Naive thymus-derived CD4-positive, alpha-beta T cell (primary cell): ENCODE measurements around the gene HOXB7. TPM values are rescaled to one million over a fixed set of nuclear protein-coding genes. Genes with fewer than 3 reads are reported as not detected.

ENCODE experiments used
- ATAC-seq: fragments of 150-1000 bp; cut with Tn5 transposase; 2 replicates; pipeline ENCODE4 v1.10.0; 2021; ENCODE audit warnings: mild to moderate bottlenecking, moderate library complexity
- CTCF ChIA-PET: fragments of 350-600 bp; sonication (Branson Sonifier 250); formaldehyde crosslinking; loops from one replicate; lab custom pipeline; 2021; ENCODE audit warnings: antibody characterized with exemption; lab: Charles Lee
- POLR2A ChIA-PET: fragments of 350-600 bp; sonication (Branson Sonifier 250); formaldehyde crosslinking; loops from one replicate; lab custom pipeline; 2021; ENCODE audit warnings: antibody characterized with exemption, inconsistent platforms; lab: Charles Lee
- DNase-seq, 9 donors: peaks; one replicate each; pipeline versions ENCODE4 v3.0.0 to v3.0.0-alpha.2; 2020 to 2022; ENCODE audit warnings: mixed read lengths in 1 of 9
- H3K27ac ChIP-seq: one replicate; pipeline ENCODE4 v1.7.0; 2013; ENCODE audit warnings: mild to moderate bottlenecking, low read depth, low read length, moderate library complexity
- H3K27me3 ChIP-seq, 2 donors: one replicate each; pipeline ENCODE4 v1.7.0; 2013; ENCODE audit warnings: low read length in 2 of 2, mild to moderate bottlenecking in 2 of 2, moderate library complexity in 2 of 2; ENCODE audit not compliant: control insufficient read depth in 2 of 2, insufficient read depth in 2 of 2
- H3K36me3 ChIP-seq, 3 experiments: 1 replicate in 2 of 3; 2 replicates in 1 of 3; pipeline ENCODE4 v1.7.0; 2013; ENCODE audit warnings: low read length in 3 of 3, mild to moderate bottlenecking in 3 of 3, moderate library complexity in 1 of 3; ENCODE audit not compliant: insufficient read depth in 3 of 3, control insufficient read depth in 2 of 3
- H3K4me1 ChIP-seq, 2 donors: one replicate each; pipeline ENCODE4 v1.7.0; 2013; ENCODE audit warnings: low read length in 2 of 2, mild to moderate bottlenecking in 2 of 2, moderate library complexity in 1 of 2; ENCODE audit not compliant: control insufficient read depth in 2 of 2, insufficient read depth in 2 of 2
- H3K4me3 ChIP-seq: 2 replicates; pipeline ENCODE4 v1.7.0; 2013; ENCODE audit warnings: mild to moderate bottlenecking, low read length
- H3K9me3 ChIP-seq, 3 experiments: 1 replicate in 2 of 3; 2 replicates in 1 of 3; pipeline ENCODE4 v1.7.0; 2013; ENCODE audit warnings: low read length in 3 of 3; ENCODE audit not compliant: control insufficient read depth in 2 of 3
- H3K27ac Mint-ChIP-seq, 9 donors: one replicate each; pipeline ENCODE4 v1.8.0; 2020 to 2022; ENCODE audit warnings: mixed read lengths in 9 of 9, mild to moderate bottlenecking in 8 of 9, moderate library complexity in 5 of 9, inconsistent platforms in 2 of 9
- H3K27me3 Mint-ChIP-seq, 5 donors: one replicate each; pipeline ENCODE4 v1.8.0; 2021 to 2022; ENCODE audit warnings: mixed read lengths in 5 of 5, mild to moderate bottlenecking in 1 of 5
- H3K36me3 Mint-ChIP-seq, 5 donors: one replicate each; pipeline ENCODE4 v1.8.0; 2020 to 2022; ENCODE audit warnings: mixed read lengths in 5 of 5, mild to moderate bottlenecking in 3 of 5, inconsistent platforms in 1 of 5
- H3K4me1 Mint-ChIP-seq, 7 donors: one replicate each; pipeline ENCODE4 v1.8.0; 2020 to 2022; ENCODE audit warnings: mixed read lengths in 7 of 7, mild to moderate bottlenecking in 3 of 7, inconsistent platforms in 1 of 7
- H3K4me3 Mint-ChIP-seq, 10 donors: one replicate each; pipeline ENCODE4 v1.8.0; 2020 to 2022; ENCODE audit warnings: mild to moderate bottlenecking in 10 of 10, mixed read lengths in 10 of 10, moderate library complexity in 6 of 10, inconsistent platforms in 2 of 10
- H3K9me3 Mint-ChIP-seq, 11 donors: one replicate each; pipeline ENCODE4 v1.8.0; 2020 to 2022; ENCODE audit warnings: mixed read lengths in 11 of 11, mild to moderate bottlenecking in 4 of 11, inconsistent platforms in 1 of 11, moderate library complexity in 1 of 11
- intact Hi-C, 2 donors: fragments of 100-400 bp; cut with micrococcal nuclease; formaldehyde crosslinking; loops; one replicate each; pipeline ENCODE4 v1.15.1; 2023
- polyA plus RNA-seq, 2 donors: library from polyadenylated mRNA; unstranded; fragments of 300-500 nt; fragmentation: Illumina TruSeq; gene quantifications; one replicate each; pipeline ENCODE4 v1.2.3, GENCODE V29; 2021
- total RNA-seq, 6 experiments: library from RNA in 5 of 6; stranded (reverse) in 5 of 6; gene quantifications; 1 replicate in 5 of 6; 2 replicates in 1 of 6; pipeline ENCODE4 v1.2.3 and lab custom pipeline; 2021 to 2026

The HOXB7 gene
- total and polyA plus RNA-seq, 7 experiments from 2014 or later, result 0.31 TPM; not detected in 6

- Mint-ChIP-seq H3K9me3 (no peaks in the 10 kb centered on the region), H3K4me1 (peaks cover 13 to 18% (median 14%) of the 10 kb centered on the region in 7 donors), H3K4me3 (peak overlapping the region in 9 of 10 donors; percentile 54 to 91 (median 85)), H3K36me3 (peaks cover 0 to 3% (median 0%) of the 10 kb centered on the region in 5 donors), H3K27me3 (peaks cover 81 to 92% (median 87%) of the 10 kb centered on the region in 5 donors), H3K27ac (no peak overlapping the region)
- no peaks in the 10 kb centered on the region for H3K36me3 ChIP-seq
- no peak overlapping the region for H3K4me3 ChIP-seq
- POLR2A ChIA-PET, result interaction anchor here (0.6 to 1.4 kb wide), 2 partner anchors 10 to 1190 kb away, joined by 3 to 5 read pairs; partner anchors contain the start of gene HOXB8
- no peak overlapping the region for H3K27ac ChIP-seq
- H3K9me3 ChIP-seq, result no peaks in the 10 kb centered on the region
- no peak for DNase-seq
- intact Hi-C loops, result loop anchor here in 1 of 2 donors (5.0 kb wide), 1 partner anchor 122 kb away; no protein-coding TSS in a partner anchor
- H3K4me1 ChIP-seq, result peaks cover 15 to 16% of the 10 kb centered on the region in 2 donors
- ATAC-seq, result peak; percentile 45
- CTCF ChIA-PET, result no interaction called here
- peaks cover 32 to 45% of the 10 kb centered on the region in 2 donors for H3K27me3 ChIP-seq
Measured at GRCh38 chr17:48624544-48625494, 14.0 kb upstream of the HOXB7 start.

- peaks cover 0 to 3% (median 0%) of the 10 kb centered on the region in 5 donors for H3K36me3 Mint-ChIP-seq
- ChIA-PET POLR2A (interaction anchor here (0.6 to 1.4 kb wide), 3 partner anchors 8 to 1191 kb away, joined by 3 to 5 read pairs (median 3); partner anchors contain the start of gene HOXB8), CTCF (interaction anchor here (1.8 kb wide), 1 partner anchor 12 kb away, joined by 5 read pairs; no protein-coding TSS in a partner anchor)
- Histone ChIP-seq H3K4me1 (peaks cover 15 to 16% of the 10 kb centered on the region in 2 donors), H3K36me3 (no peaks in the 10 kb centered on the region), H3K4me3 (no peak overlapping the region), H3K27ac (no peak overlapping the region), H3K27me3 (peaks cover 29 to 43% of the 10 kb centered on the region in 2 donors), H3K9me3 (no peaks in the 10 kb centered on the region)
- no peak for DNase-seq
- H3K27ac Mint-ChIP-seq, result no peak overlapping the region
- peak overlapping the region in 7 of 10 donors; percentile 1 to 87 (median 30) for H3K4me3 Mint-ChIP-seq
- peaks cover 13 to 25% (median 17%) of the 10 kb centered on the region in 7 donors for H3K4me1 Mint-ChIP-seq
- H3K9me3 Mint-ChIP-seq, result no peaks in the 10 kb centered on the region
- intact Hi-C loops, result no loop called here
- H3K27me3 Mint-ChIP-seq, result peaks cover 79 to 91% (median 86%) of the 10 kb centered on the region in 5 donors
- ATAC-seq, result no peak
Measured at GRCh38 chr17:48624118-48624517, 13.3 kb upstream of the HOXB7 start.

- peaks cover 25 to 47% of the 10 kb centered on the region in 2 donors for H3K27me3 ChIP-seq
- no peak for DNase-seq
- peaks cover 17 to 30% (median 21%) of the 10 kb centered on the region in 7 donors for H3K4me1 Mint-ChIP-seq
- intact Hi-C loops, result no loop called here
- peaks cover 15 to 19% of the 10 kb centered on the region in 2 donors for H3K4me1 ChIP-seq
- peaks cover 79 to 91% (median 86%) of the 10 kb centered on the region in 5 donors for H3K27me3 Mint-ChIP-seq
- H3K27ac ChIP-seq, result no peak overlapping the region
- H3K4me3 ChIP-seq, result no peak overlapping the region
- H3K4me3 Mint-ChIP-seq, result no peak overlapping the region
- CTCF ChIA-PET, result interaction anchor here (1.8 kb wide), 1 partner anchor 13 kb away, joined by 5 read pairs; no protein-coding TSS in a partner anchor
- no peaks in the 10 kb centered on the region for H3K36me3 ChIP-seq
- no peak for ATAC-seq
- POLR2A ChIA-PET, result interaction anchor here (0.7 to 1.4 kb wide), 2 partner anchors 9 kb away, joined by 3 to 5 read pairs; partner anchors contain the start of gene HOXB8
- no peaks in the 10 kb centered on the region for H3K9me3 ChIP-seq
- no peak overlapping the region for H3K27ac Mint-ChIP-seq
- H3K9me3 Mint-ChIP-seq, result no peaks in the 10 kb centered on the region
- H3K36me3 Mint-ChIP-seq, result peaks cover 0 to 3% (median 0%) of the 10 kb centered on the region in 5 donors
Measured at GRCh38 chr17:48623583-48623982, 12.8 kb upstream of the HOXB7 start.

- Mint-ChIP-seq H3K27me3 (peaks cover 78 to 91% (median 84%) of the 10 kb centered on the region in 5 donors), H3K36me3 (peaks cover 0 to 3% (median 0%) of the 10 kb centered on the region in 5 donors), H3K27ac (no peak overlapping the region), H3K9me3 (peaks cover 0 to 3% (median 0%) of the 10 kb centered on the region in 11 donors), H3K4me1 (peaks cover 22 to 36% (median 25%) of the 10 kb centered on the region in 7 donors), H3K4me3 (no peak overlapping the region)
- no peak overlapping the region for H3K4me3 ChIP-seq
- intact Hi-C loops, result no loop called here
- no peak for ATAC-seq
- POLR2A ChIA-PET, result no interaction called here
- no peak for DNase-seq
- H3K4me1 ChIP-seq, result peaks cover 21 to 27% of the 10 kb centered on the region in 2 donors
- H3K36me3 ChIP-seq, result no peaks in the 10 kb centered on the region
- H3K27me3 ChIP-seq, result peaks cover 23 to 51% of the 10 kb centered on the region in 2 donors
- H3K27ac ChIP-seq, result no peak overlapping the region
- no peaks in the 10 kb centered on the region for H3K9me3 ChIP-seq
- CTCF ChIA-PET, result interaction anchor here (0.6 to 1.8 kb wide), 3 partner anchors 10 to 534 kb away, joined by 3 to 5 read pairs (median 3); no protein-coding TSS in a partner anchor
Measured at GRCh38 chr17:48622857-48623256, 12.0 kb upstream of the HOXB7 start.

- Histone ChIP-seq H3K4me1 (peaks cover 21 to 24% of the 10 kb centered on the region in 2 donors), H3K9me3 (no peaks in the 10 kb centered on the region), H3K36me3 (no peaks in the 10 kb centered on the region), H3K4me3 (no peak overlapping the region), H3K27me3 (peaks cover 22 to 45% of the 10 kb centered on the region in 2 donors), H3K27ac (no peak overlapping the region)
- Mint-ChIP-seq H3K4me3 (peak overlapping the region in 1 of 10 donors; percentile 5), H3K27me3 (peaks cover 81 to 91% (median 86%) of the 10 kb centered on the region in 5 donors), H3K4me1 (peaks cover 25 to 40% (median 31%) of the 10 kb centered on the region in 7 donors), H3K27ac (no peak overlapping the region), H3K36me3 (peaks cover 0 to 3% (median 0%) of the 10 kb centered on the region in 5 donors), H3K9me3 (peaks cover 0 to 3% (median 0%) of the 10 kb centered on the region in 11 donors)
- CTCF ChIA-PET, result interaction anchor here (0.6 to 1.8 kb wide), 4 partner anchors 9 to 533 kb away, joined by 3 to 5 read pairs (median 4); partner anchors contain the start of gene HOXB5
- DNase-seq, result no peak
- POLR2A ChIA-PET, result no interaction called here
- ATAC-seq, result no peak
- intact Hi-C loops, result no loop called here
Measured at GRCh38 chr17:48621410-48622392, 10.9 kb upstream of the HOXB7 start.
